H1 (cell line): ENCODE results near the gene ACAP1. TPM values are rescaled to one million over a fixed set of nuclear protein-coding genes. Genes with fewer than 3 reads are reported as not detected.

Source experiments
- BACH1 ChIP-seq: IDR thresholded peaks from 2 replicates; pipeline ENCODE4 v1.6.1; 2012; ENCODE audit warnings: low read length, improper control_type of control experiment
- BCL11A ChIP-seq, 2 experiments: IDR thresholded peaks; one replicate each; pipeline ENCODE4 v1.6.1; 2011; ENCODE audit warnings: low read depth in 2 of 2, low read length in 2 of 2, mild to moderate bottlenecking in 2 of 2
- CHD1 ChIP-seq: IDR thresholded peaks from 2 replicates; pipeline ENCODE4 v1.6.1; 2012; ENCODE audit warnings: low read depth, low read length, improper control_type of control experiment
- E2F6 ChIP-seq: IDR thresholded peaks from 2 replicates; pipeline ENCODE4 v1.6.1; 2012; ENCODE audit warnings: inconsistent platforms
- EGR1 ChIP-seq: IDR thresholded peaks from 2 replicates; pipeline ENCODE4 v1.6.1; 2011; ENCODE audit warnings: low read depth, low read length, borderline replicate concordance
- GABPA ChIP-seq: IDR thresholded peaks from 2 replicates; pipeline ENCODE4 v1.6.1; 2011; ENCODE audit warnings: mild to moderate bottlenecking, low read length, moderate library complexity, borderline replicate concordance; ENCODE audit not compliant: insufficient read depth
- GTF2F1 ChIP-seq: IDR thresholded peaks from 2 replicates; pipeline ENCODE4 v1.6.1; 2012; ENCODE audit warnings: low read depth, low read length, improper control_type of control experiment, borderline replicate concordance
- HDAC6 ChIP-seq: IDR thresholded peaks from one replicate; pipeline ENCODE4 v1.7.1; 2012; ENCODE audit warnings: low read depth, mild to moderate bottlenecking, inconsistent platforms, low read length, moderate library complexity
- JUND ChIP-seq: IDR thresholded peaks from 2 replicates; pipeline ENCODE4 v1.6.1; 2011; ENCODE audit warnings: mild to moderate bottlenecking, improper control_type of control experiment, low read length
- KDM1A ChIP-seq: fragments of 200-600, 300-600 bp; sonication (generic); IDR thresholded peaks from 2 replicates; pipeline ENCODE4 v1.7.1; 2016; ENCODE audit warnings: mild to moderate bottlenecking, low read length, borderline replicate concordance
- POLR2A ChIP-seq, 2 experiments: IDR thresholded peaks; 1 replicate in 1 of 2; 2 replicates in 1 of 2; pipeline ENCODE4 v1.6.1; 2011; ENCODE audit warnings: low read depth in 2 of 2, low read length in 2 of 2, mild to moderate bottlenecking in 2 of 2; ENCODE audit errors: control extremely low read depth in 1 of 2
- RAD21 ChIP-seq, 2 experiments: IDR thresholded peaks in 1 of 2; conservative IDR thresholded peaks in 1 of 2; 2 replicates each; pipeline ENCODE4 v1.6.1; 2011; ENCODE audit warnings: low read depth in 2 of 2, low read length in 2 of 2, improper control_type of control experiment in 1 of 2, inconsistent platforms in 1 of 2, mild to moderate bottlenecking in 1 of 2, moderate library complexity in 1 of 2
- RFX5 ChIP-seq: IDR thresholded peaks from 2 replicates; pipeline ENCODE4 v1.6.1; 2011; ENCODE audit warnings: low read depth, low read length, improper control_type of control experiment, borderline replicate concordance
- SRF ChIP-seq: IDR thresholded peaks from 2 replicates; pipeline ENCODE4 v1.6.1; 2011; ENCODE audit warnings: mild to moderate bottlenecking, low read depth, low read length, moderate library complexity
- TAF7 ChIP-seq: optimal IDR thresholded peaks from 2 replicates; pipeline ENCODE3; 2011; ENCODE audit warnings: low read depth, mild to moderate bottlenecking, inconsistent platforms, low read length, moderate library complexity, borderline replicate concordance
- USF2 ChIP-seq: IDR thresholded peaks from 2 replicates; pipeline ENCODE4 v1.6.1; 2011; ENCODE audit warnings: low read length, improper control_type of control experiment
- polyA plus RNA-seq, 7 experiments: library from polyadenylated mRNA; depleted of rRNA in 3 of 7; stranded (reverse) in 5 of 7; unstranded in 2 of 7; fragments of >200 nt in 5 of 7; fragments of 200-250 nt in 2 of 7; gene quantifications; 1 replicate in 5 of 7; 2 replicates in 1 of 7; 4 replicates in 1 of 7; pipeline versions ENCODE4 v1.2.1 to v1.2.3, GENCODE V29; 2011 to 2013; ENCODE audit warnings: missing spikeins in 2 of 7, mixed read lengths in 2 of 7
- total RNA-seq: library from RNA; stranded (reverse); fragmentation: NEBNext Ultra II Directional; extraction: Animal tissue kit (Norgen Biotek cat#: 25700); gene quantifications from 2 replicates; pipeline ENCODE4 v1.2.1, GENCODE V29; 2021

ACAP1 gene
- total and polyA plus RNA-seq, 2 of the 8 experiments (the other 6 are each of a cell fraction or from before 2014, with no cell fraction given): 11.9 to 45.1 TPM

GRCh38 chr17:7394452-7395191 lies 58.3 kb downstream of the ACAP1 start, which contains the start of gene PLSCR3 (continued):
- TF ChIP-seq USF2 (no peak), BCL11A (IDR thresholded peaks at IDR 0.05; ENCODE audit: low read depth in 2 of 2, low read length in 2 of 2) (no peak), HDAC6 (no peak), RFX5 (no peak), E2F6 (no peak; the same call in 1 of the 2 replicates), BACH1 (no peak), GABPA (no peak), JUND (no peak), SRF (no peak), GTF2F1 (no peak), POLR2A (IDR thresholded peaks at IDR 0.05; ENCODE audit: control extremely low read depth in 1 of 2, low read depth in 2 of 2, low read length in 2 of 2) (peak in 1 of 2 experiments; percentile 62; a peak in 1 of 3 replicates), TAF7 (no peak), KDM1A (no peak), RAD21 (IDR thresholded peaks at IDR 0.05 in 1 of 2, conservative IDR thresholded peaks at IDR 0.05 in 1 of 2; ENCODE audit: low read depth in 2 of 2, low read length in 2 of 2) (0 out of 4 replicates have a peak, but pooled peaks have one; percentile 11 to 26), EGR1 (no peak), CHD1 (no peak)
